Muscle of leg (tissue), 11 donors: ENCODE results near the gene GLRX5. TPM values are rescaled to one million over a fixed set of nuclear protein-coding genes. Genes with fewer than 3 reads are reported as not detected.
"Not testable (repeated sequence)": the region's sequence is repeated elsewhere in the genome, so short reads cannot be mapped to it uniquely, and the experiment has no call there.

Experiments used
- DNase-seq: peaks from one replicate; pipeline ENCODE4 v3.0.0; 2013
- H3K27ac ChIP-seq: one replicate; pipeline ENCODE4 v1.5.1; 2013; ENCODE audit warnings: mild to moderate bottlenecking, low read length, control low read depth
- H3K27me3 ChIP-seq: one replicate; pipeline ENCODE4 v1.6.1; 2013; ENCODE audit warnings: low read length; ENCODE audit not compliant: control insufficient read depth, insufficient read depth
- H3K36me3 ChIP-seq: one replicate; pipeline ENCODE4 v1.6.1; 2013; ENCODE audit warnings: low read length; ENCODE audit not compliant: control insufficient read depth, insufficient read depth
- H3K4me1 ChIP-seq: one replicate; pipeline ENCODE4 v1.6.1; 2013; ENCODE audit warnings: low read length; ENCODE audit not compliant: control insufficient read depth, insufficient read depth
- H3K4me3 ChIP-seq: one replicate; pipeline ENCODE4 v1.5.1; 2013; ENCODE audit warnings: low read length, control low read depth
- H3K9me3 ChIP-seq: replicated peaks from 2 replicates; pipeline ENCODE4 v1.6.1; 2013; ENCODE audit warnings: low read depth, low read length; ENCODE audit not compliant: control insufficient read depth
- WGBS: methylation state at CpG from one replicate; pipeline ENCODE4 v1.1.5; 2013; ENCODE audit warnings: missing lambda C conversion rate; ENCODE audit not compliant: insufficient coverage; 5-methylcytosine and 5-hydroxymethylcytosine counted together
- polyA plus RNA-seq, 8 donors: library from polyadenylated mRNA; unstranded; fragments of 120-200 nt; gene quantifications; one replicate each; pipeline versions ENCODE4 v1.2.1 to v1.2.3, GENCODE V29; 2013; ENCODE audit warnings: inconsistent platforms in 1 of 8, low replicate concordance in 1 of 8; ENCODE audit not compliant: insufficient read length in 8 of 8, insufficient read depth in 1 of 8
- total RNA-seq: library from RNA; stranded (reverse); fragments of 120-200 nt; gene quantifications from one replicate; pipeline ENCODE4 v1.2.4, GENCODE V29; 2013

GLRX5 gene
- total and polyA plus RNA-seq, 9 donors, result 44.3 to 58.7 (median 52.9) TPM

- Histone ChIP-seq H3K4me1 (no peaks in the 10 kb centered on the region), H3K36me3 (no peaks in the 10 kb centered on the region), H3K27me3 (peaks cover 8% of the 10 kb centered on the region), H3K9me3 (no peaks in the 10 kb centered on the region), H3K4me3 (no peak overlapping the region), H3K27ac (no peak overlapping the region)
- no peak for DNase-seq
- 79% methylated on average over 6 of the region's 12 CpGs for WGBS
Measured at GRCh38 chr14:95577067-95577800, 42.4 kb downstream of the GLRX5 start.

GRCh38 chr14:95577870-95578269 lies 43.0 kb downstream of the GLRX5 start:
- peaks cover 8% of the 10 kb centered on the region for H3K27me3 ChIP-seq
- H3K9me3 ChIP-seq, result no peaks in the 10 kb centered on the region
- 17% methylated on average over 2 of the region's 3 CpGs for WGBS
- no peaks in the 10 kb centered on the region for H3K4me1 ChIP-seq
- H3K36me3 ChIP-seq, result no peaks in the 10 kb centered on the region
- no peak for DNase-seq
- H3K4me3 ChIP-seq, result no peak overlapping the region
- no peak overlapping the region for H3K27ac ChIP-seq

GRCh38 chr14:95583836-95584617 lies 49.2 kb downstream of the GLRX5 start:
- not testable (repeated sequence) for DNase-seq, H3K36me3 ChIP-seq, H3K4me1 ChIP-seq, H3K27ac ChIP-seq, H3K27me3 ChIP-seq, H3K4me3 ChIP-seq, H3K9me3 ChIP-seq
- WGBS, result 85% methylated on average over 6 of the region's 8 CpGs

GRCh38 chr14:95585953-95586620 lies 51.2 kb downstream of the GLRX5 start:
- Histone ChIP-seq H3K4me3 (no peak overlapping the region), H3K36me3 (no peaks in the 10 kb centered on the region), H3K27ac (no peak overlapping the region), H3K4me1 (no peaks in the 10 kb centered on the region), H3K9me3 (no peaks in the 10 kb centered on the region), H3K27me3 (no peaks in the 10 kb centered on the region)
- no peak for DNase-seq
- 70% methylated on average over 1 of the region's 6 CpGs for WGBS

- not testable (repeated sequence) for H3K27me3 ChIP-seq, H3K4me1 ChIP-seq, H3K9me3 ChIP-seq, H3K4me3 ChIP-seq, H3K36me3 ChIP-seq, DNase-seq, H3K27ac ChIP-seq
- no CpG with 5 or more reads among the region's 3 CpGs for WGBS
Measured at GRCh38 chr14:95591182-95591581, 56.3 kb downstream of the GLRX5 start.

Other genes starting within 250 kb of the GLRX5 start
- gene CLMN, start 215.1 kb upstream of the GLRX5 start, total RNA-seq, result 3.2 TPM
- gene CLMN, start 215.1 kb upstream of the GLRX5 start, polyA plus RNA-seq, result 1 to 10 TPM; 2.1 to 4.0 (median 2.8) TPM
- 14.5 TPM for gene SYNE3, start 18.4 kb upstream of the GLRX5 start, total RNA-seq
- gene SYNE3, start 18.4 kb upstream of the GLRX5 start, polyA plus RNA-seq, result 10 to 100 TPM in 4 of 8 donors, 1 to 10 TPM in 4; 6.8 to 12.7 (median 10.3) TPM
- not detected for gene TCL1B, start 151.4 kb downstream of the GLRX5 start, total RNA-seq
- gene TCL1B, start 151.4 kb downstream of the GLRX5 start, polyA plus RNA-seq, result not detected
- 0.40 TPM for gene TCL1A, start 179.1 kb downstream of the GLRX5 start, total RNA-seq
- 1 to 10 TPM in 5 of 8 donors, under 1 TPM in 3; 0.66 to 2.1 (median 1.1) TPM for gene TCL1A, start 179.1 kb downstream of the GLRX5 start, polyA plus RNA-seq